H9 (cell line): ENCODE data around the gene XPR1. TPM values are rescaled to one million over a fixed set of nuclear protein-coding genes. Genes with fewer than 3 reads are reported as not detected.

Experiments
- DNase-seq: peaks from one replicate; pipeline ENCODE4 v3.0.0-alpha.2; 2017
- H2AFZ ChIP-seq: one replicate; pipeline ENCODE4 v1.6.1; 2013; ENCODE audit warnings: mild to moderate bottlenecking, low read length, control low read depth, moderate library complexity
- H2AK5ac ChIP-seq: 2 replicates; pipeline ENCODE4 v1.6.1; 2013; ENCODE audit warnings: low read length, control low read depth, mixed read lengths; ENCODE audit not compliant: insufficient read length
- H2BK120ac ChIP-seq: one replicate; pipeline ENCODE4 v1.6.1; 2013; ENCODE audit warnings: low read depth, mild to moderate bottlenecking, low read length, control low read depth, inconsistent platforms; ENCODE audit not compliant: poor library complexity, severe bottlenecking
- H2BK12ac ChIP-seq: 2 replicates; pipeline ENCODE4 v1.6.1; 2013; ENCODE audit warnings: low read length, control low read depth, mixed read lengths, low read depth; ENCODE audit not compliant: insufficient read length
- H2BK15ac ChIP-seq: 2 replicates; pipeline ENCODE4 v1.6.1; 2013; ENCODE audit warnings: low read depth, low read length, control low read depth
- H2BK20ac ChIP-seq: one replicate; pipeline ENCODE4 v1.6.1; 2013; ENCODE audit warnings: low read depth, mild to moderate bottlenecking, low read length, control low read depth, inconsistent platforms; ENCODE audit not compliant: poor library complexity, severe bottlenecking
- H2BK5ac ChIP-seq: 2 replicates; pipeline ENCODE4 v1.6.1; 2013; ENCODE audit warnings: low read length, control low read depth, mixed read lengths; ENCODE audit not compliant: insufficient read length
- H3K14ac ChIP-seq: 2 replicates; pipeline ENCODE4 v1.6.1; 2013; ENCODE audit warnings: low read length, control low read depth; ENCODE audit not compliant: insufficient read depth
- H3K18ac ChIP-seq: 2 replicates; pipeline ENCODE4 v1.6.1; 2013; ENCODE audit warnings: low read depth, mild to moderate bottlenecking, mixed read lengths, low read length, control low read depth; ENCODE audit not compliant: insufficient read length
- H3K23ac ChIP-seq: 2 replicates; pipeline ENCODE4 v1.6.1; 2013; ENCODE audit warnings: low read length, control low read depth, mixed read lengths, low read depth; ENCODE audit not compliant: insufficient read length
- H3K23me2 ChIP-seq: 2 replicates; pipeline ENCODE4 v1.6.1; 2013; ENCODE audit warnings: low read depth, mild to moderate bottlenecking, mixed read lengths, low read length, control low read depth; ENCODE audit not compliant: insufficient read length, poor library complexity, severe bottlenecking
- H3K27ac ChIP-seq: 2 replicates; pipeline ENCODE4 v1.5.1; 2013; ENCODE audit warnings: low read length, control low read depth, mixed read lengths, low read depth; ENCODE audit not compliant: insufficient read length
- H3K27me3 ChIP-seq: 2 replicates; pipeline ENCODE4 v1.6.1; 2013; ENCODE audit warnings: low read length, control low read depth, inconsistent platforms; ENCODE audit not compliant: insufficient read depth
- H3K4ac ChIP-seq: 2 replicates; pipeline ENCODE4 v1.6.1; 2013; ENCODE audit warnings: low read depth, mild to moderate bottlenecking, control low read depth, inconsistent platforms, low read length, moderate library complexity
- H3K4me1 ChIP-seq: 2 replicates; pipeline ENCODE4 v1.6.1; 2013; ENCODE audit warnings: low read length, control low read depth, inconsistent platforms; ENCODE audit not compliant: insufficient read depth
- H3K4me2 ChIP-seq: 2 replicates; pipeline ENCODE4 v1.6.1; 2013; ENCODE audit warnings: low read length, control low read depth, mixed read lengths; ENCODE audit not compliant: insufficient read length, insufficient read depth
- H3K56ac ChIP-seq: 2 replicates; pipeline ENCODE4 v1.6.1; 2013; ENCODE audit warnings: low read depth, mild to moderate bottlenecking, mixed read lengths, low read length, control low read depth; ENCODE audit not compliant: insufficient read length
- H3K79me1 ChIP-seq: 2 replicates; pipeline ENCODE4 v1.6.1; 2013; ENCODE audit warnings: low read depth, mild to moderate bottlenecking, moderate library complexity, low read length, control low read depth, inconsistent platforms; ENCODE audit not compliant: insufficient read depth, poor library complexity, severe bottlenecking
- H3K79me2 ChIP-seq: 2 replicates; pipeline ENCODE4 v1.6.1; 2013; ENCODE audit warnings: low read length, control low read depth, inconsistent platforms; ENCODE audit not compliant: insufficient read depth
- H3K9ac ChIP-seq: 2 replicates; pipeline ENCODE4 v1.6.1; 2013; ENCODE audit warnings: low read length, control low read depth, mixed read lengths; ENCODE audit not compliant: insufficient read length; ENCODE audit errors: extremely low read depth
- H3K9me3 ChIP-seq: one replicate; pipeline ENCODE4 v1.6.1; 2013; ENCODE audit warnings: low read depth, low read length, inconsistent platforms; ENCODE audit not compliant: control insufficient read depth
- H3T11ph ChIP-seq: one replicate; pipeline ENCODE4 v1.6.1; 2013; ENCODE audit warnings: mild to moderate bottlenecking, low read length, control low read depth, inconsistent platforms
- H4K20me1 ChIP-seq: one replicate; pipeline ENCODE4 v1.6.1; 2013; ENCODE audit not compliant: control insufficient read depth, insufficient read length, insufficient read depth
- H4K5ac ChIP-seq: 2 replicates; pipeline ENCODE4 v1.6.1; 2013; ENCODE audit warnings: low read depth, mild to moderate bottlenecking, mixed read lengths, low read length, control low read depth; ENCODE audit not compliant: insufficient read length
- H4K8ac ChIP-seq: replicated peaks from 2 replicates; pipeline ENCODE4 v1.6.1; 2013; ENCODE audit warnings: low read length, control low read depth, mixed read lengths, low read depth; ENCODE audit not compliant: insufficient read length
- H4K91ac ChIP-seq: 2 replicates; pipeline ENCODE4 v1.6.1; 2013; ENCODE audit warnings: low read depth, mild to moderate bottlenecking, moderate library complexity, mixed read lengths, low read length, control low read depth; ENCODE audit not compliant: insufficient read length
- H3K27ac Mint-ChIP-seq, 3 experiments: 2 replicates in 2 of 3; 3 replicates in 1 of 3; pipeline ENCODE4 v1.8.0; 2020 to 2021; ENCODE audit warnings: mixed read lengths in 3 of 3, mild to moderate bottlenecking in 1 of 3, moderate library complexity in 1 of 3
- H3K27me3 Mint-ChIP-seq: 2 replicates; pipeline ENCODE4 v1.8.0; 2021; ENCODE audit warnings: low read depth, mild to moderate bottlenecking, moderate library complexity, mixed read lengths
- H3K36me3 Mint-ChIP-seq, 3 experiments: 2 replicates in 2 of 3; 3 replicates in 1 of 3; pipeline ENCODE4 v1.8.0; 2020 to 2021; ENCODE audit warnings: low read depth in 3 of 3, mixed read lengths in 3 of 3; ENCODE audit not compliant: insufficient read depth in 1 of 3
- H3K4me1 Mint-ChIP-seq, 2 experiments: 2 replicates each; pipeline ENCODE4 v1.8.0; 2020; ENCODE audit warnings: mixed read lengths in 2 of 2
- H3K4me3 Mint-ChIP-seq, 2 experiments: 2 replicates in 1 of 2; 3 replicates in 1 of 2; pipeline ENCODE4 v1.8.0; 2020 to 2021; ENCODE audit warnings: mild to moderate bottlenecking in 2 of 2, mixed read lengths in 2 of 2, moderate library complexity in 1 of 2
- H3K9me3 Mint-ChIP-seq, 2 experiments: 2 replicates in 1 of 2; 3 replicates in 1 of 2; pipeline ENCODE4 v1.8.0; 2020; ENCODE audit warnings: mild to moderate bottlenecking in 2 of 2, mixed read lengths in 2 of 2, moderate library complexity in 1 of 2
- WGBS: extraction: QIAGEN DNeasy Blood & Tissue Kit; methylation state at CpG from one replicate; pipeline ENCODE4 v1.1.7; 2013; ENCODE audit warnings: missing lambda C conversion rate, low lambda C conversion rate, mixed read lengths; ENCODE audit not compliant: insufficient read length; ENCODE audit errors: extremely low coverage; 5-methylcytosine and 5-hydroxymethylcytosine counted together
- total RNA-seq: library from RNA; stranded (reverse); gene quantifications from 2 replicates; pipeline ENCODE4 v1.2.1, GENCODE V29; 2021
- TF ChIP-seq, protein P1 (sequence below): fragments of 200-600 bp; sonication (generic); conservative IDR thresholded peaks from 3 replicates; pipeline ENCODE4 v1.8.0; 2021; ENCODE audit warnings: antibody characterized with exemption, mild to moderate bottlenecking

XPR1 gene
- total RNA-seq, 1 experiment from 2014 or later, result 34.1 TPM

DNA sequence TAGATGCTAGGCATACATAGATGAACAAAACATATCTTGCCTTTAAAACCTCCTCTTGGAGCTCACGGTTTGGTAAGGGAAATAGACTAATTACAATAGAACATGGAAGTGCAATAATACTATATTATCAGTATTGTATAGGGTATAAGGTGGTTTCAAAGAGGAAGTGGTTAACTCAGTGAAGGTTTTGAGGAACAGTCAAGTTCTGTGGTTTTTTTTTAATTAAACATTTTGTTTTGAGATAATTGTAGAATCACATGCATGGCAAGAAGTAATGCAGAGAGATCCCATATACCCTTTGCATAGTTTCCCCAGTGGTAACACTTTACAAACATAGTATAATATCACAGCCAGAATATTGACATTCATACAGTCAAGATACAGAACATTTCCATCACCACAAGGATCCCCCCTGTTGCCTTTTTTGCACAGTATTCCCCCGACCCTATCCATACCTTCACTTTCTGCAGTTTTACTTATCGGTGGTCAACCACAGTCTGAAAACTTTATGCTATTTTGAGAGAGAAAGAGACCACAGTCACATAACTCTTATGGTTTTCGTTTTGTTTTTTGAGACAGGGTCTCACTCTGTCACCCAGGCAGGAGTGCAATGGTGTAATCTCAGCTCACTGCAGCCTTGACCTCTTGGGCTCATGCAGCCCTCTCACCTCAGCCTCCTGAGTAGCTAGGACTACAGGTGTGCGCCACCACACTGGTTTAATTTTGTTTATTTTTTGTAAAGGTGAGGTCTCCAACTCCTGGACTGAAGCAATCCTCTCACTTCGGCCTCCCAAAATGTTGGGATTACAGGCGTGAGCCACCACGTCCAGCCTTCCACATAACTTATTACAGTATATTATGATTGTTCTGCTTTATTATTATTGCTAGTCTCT is 220.4 kb downstream of the XPR1 start:
- no peak overlapping the region for H3K56ac ChIP-seq
- H3K4ac ChIP-seq, result no peak overlapping the region
- H3K23me2 ChIP-seq, result no peaks in the 10 kb centered on the region
- no peaks in the 10 kb centered on the region for H3K9me3 ChIP-seq
- no peak overlapping the region for H2AFZ ChIP-seq
- no peak overlapping the region for H3K14ac ChIP-seq
- H4K8ac ChIP-seq, result no peak overlapping the region
- no peak overlapping the region for H3K4me3 Mint-ChIP-seq
- H4K5ac ChIP-seq, result no peak overlapping the region
- DNase-seq, result no peak
- no peak overlapping the region for H2BK15ac ChIP-seq
- H3K9me3 Mint-ChIP-seq, result no peaks in the 10 kb centered on the region
- H3K4me1 ChIP-seq, result no peaks in the 10 kb centered on the region
- no peak overlapping the region for H2BK120ac ChIP-seq
- no peak overlapping the region for H2BK20ac ChIP-seq
- peaks cover 0 to 3% (median 0%) of the 10 kb centered on the region in 3 experiments; a peak in 1 of 7 replicates for H3K36me3 Mint-ChIP-seq
- no peak overlapping the region for H3T11ph ChIP-seq
- no peaks in the 10 kb centered on the region for H3K79me1 ChIP-seq
- no peak overlapping the region for H3K9ac ChIP-seq
- no peak overlapping the region for H4K91ac ChIP-seq
- no peaks in the 10 kb centered on the region for H3K27me3 Mint-ChIP-seq
- H3K4me1 Mint-ChIP-seq, result peaks cover 17 to 27% of the 10 kb centered on the region in 2 experiments
- H3K27me3 ChIP-seq, result no peaks in the 10 kb centered on the region
- WGBS, result no CpG with 5 or more reads among the region's 8 CpGs
- TF ChIP-seq, protein P1, sequence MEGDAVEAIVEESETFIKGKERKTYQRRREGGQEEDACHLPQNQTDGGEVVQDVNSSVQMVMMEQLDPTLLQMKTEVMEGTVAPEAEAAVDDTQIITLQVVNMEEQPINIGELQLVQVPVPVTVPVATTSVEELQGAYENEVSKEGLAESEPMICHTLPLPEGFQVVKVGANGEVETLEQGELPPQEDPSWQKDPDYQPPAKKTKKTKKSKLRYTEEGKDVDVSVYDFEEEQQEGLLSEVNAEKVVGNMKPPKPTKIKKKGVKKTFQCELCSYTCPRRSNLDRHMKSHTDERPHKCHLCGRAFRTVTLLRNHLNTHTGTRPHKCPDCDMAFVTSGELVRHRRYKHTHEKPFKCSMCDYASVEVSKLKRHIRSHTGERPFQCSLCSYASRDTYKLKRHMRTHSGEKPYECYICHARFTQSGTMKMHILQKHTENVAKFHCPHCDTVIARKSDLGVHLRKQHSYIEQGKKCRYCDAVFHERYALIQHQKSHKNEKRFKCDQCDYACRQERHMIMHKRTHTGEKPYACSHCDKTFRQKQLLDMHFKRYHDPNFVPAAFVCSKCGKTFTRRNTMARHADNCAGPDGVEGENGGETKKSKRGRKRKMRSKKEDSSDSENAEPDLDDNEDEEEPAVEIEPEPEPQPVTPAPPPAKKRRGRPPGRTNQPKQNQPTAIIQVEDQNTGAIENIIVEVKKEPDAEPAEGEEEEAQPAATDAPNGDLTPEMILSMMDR, result no peak
- H2BK5ac ChIP-seq, result no peak overlapping the region
- no peak overlapping the region for H3K18ac ChIP-seq
- H3K27ac Mint-ChIP-seq, result no peak overlapping the region
- no peak overlapping the region for H2AK5ac ChIP-seq
- no peak overlapping the region for H3K27ac ChIP-seq
- H3K4me2 ChIP-seq, result no peak overlapping the region
- H3K79me2 ChIP-seq, result no peaks in the 10 kb centered on the region
- H3K23ac ChIP-seq, result no peak overlapping the region
- no peak overlapping the region for H2BK12ac ChIP-seq
- H4K20me1 ChIP-seq, result no peaks in the 10 kb centered on the region
